PC-3 (cell line): ENCODE results near the gene CSMD2.

ENCODE experiments used
- CTCF ChIP-seq: fragments of 300-600 bp; sonication (generic); conservative IDR thresholded peaks from 2 replicates; pipeline ENCODE4 v1.5.1; 2017; ENCODE audit warnings: antibody characterized with exemption, low read depth, mild to moderate bottlenecking, low read length
- EZH2phosphoT487 ChIP-seq: fragments of 300-600 bp; sonication (generic); IDR thresholded peaks from 2 replicates; pipeline ENCODE4 v1.6.1; 2018; ENCODE audit warnings: mild to moderate bottlenecking, antibody characterized with exemption, low read length, borderline replicate concordance

- TF ChIP-seq CTCF (no peak), EZH2phosphoT487 (no peak)
Measured at GRCh38 chr1:33826711-33827110, 338.3 kb downstream of the CSMD2 start.
